Hepatocyte (in vitro differentiated cells): Measurements from ENCODE around the gene A4GNT. TPM values are rescaled to one million over a fixed set of nuclear protein-coding genes. Genes with fewer than 3 reads are reported as not detected.

Source experiments
- DNase-seq: peaks from one replicate; pipeline ENCODE4 v3.0.0-alpha.2; 2016; ENCODE audit warnings: low spot score
- H2AFZ ChIP-seq: fragments of 200-600 bp; sonication (generic); 2 replicates; pipeline ENCODE4 v1.6.0; 2016; ENCODE audit warnings: antibody characterized with exemption, mild to moderate bottlenecking
- H3K27ac ChIP-seq: fragments of 200-600 bp; sonication (generic); 2 replicates; pipeline ENCODE4 v1.5.1; 2016; ENCODE audit warnings: mild to moderate bottlenecking
- H3K27me3 ChIP-seq: fragments of 200-600 bp; sonication (generic); 2 replicates; pipeline ENCODE4 v1.6.1; 2016
- H3K36me3 ChIP-seq: fragments of 200-600 bp; sonication (generic); replicated peaks from 2 replicates; pipeline ENCODE4 v1.5.1; 2016; ENCODE audit warnings: low read depth; ENCODE audit not compliant: insufficient read depth
- H3K4me1 ChIP-seq: fragments of 200-600 bp; sonication (generic); 2 replicates; pipeline ENCODE4 v1.5.1; 2016; ENCODE audit warnings: mild to moderate bottlenecking, moderate library complexity; ENCODE audit not compliant: insufficient read depth
- H3K4me2 ChIP-seq: fragments of 200-600 bp; sonication (generic); 2 replicates; pipeline ENCODE4 v1.6.0; 2016
- H3K4me3 ChIP-seq: fragments of 200-600 bp; sonication (generic); 2 replicates; pipeline ENCODE4 v1.5.1; 2016; ENCODE audit warnings: mild to moderate bottlenecking
- H3K79me2 ChIP-seq: fragments of 200-600 bp; sonication (generic); 2 replicates; pipeline ENCODE4 v1.6.0; 2017; ENCODE audit warnings: mild to moderate bottlenecking
- H3K9me2 ChIP-seq: fragments of 200-600 bp; sonication (generic); replicated peaks from 2 replicates; pipeline ENCODE4 v1.6.0; 2017; ENCODE audit warnings: mild to moderate bottlenecking; ENCODE audit not compliant: insufficient read depth
- H3K9me3 ChIP-seq: fragments of 200-600 bp; sonication (generic); 2 replicates; pipeline ENCODE4 v1.5.1; 2016; ENCODE audit warnings: low read depth, mild to moderate bottlenecking
- H4K20me1 ChIP-seq: fragments of 200-600 bp; sonication (generic); 2 replicates; pipeline ENCODE4 v1.6.0; 2016; ENCODE audit warnings: mild to moderate bottlenecking; ENCODE audit not compliant: insufficient read depth, poor library complexity, severe bottlenecking
- EZH2 ChIP-seq: fragments of 200-600 bp; sonication (generic); IDR thresholded peaks from 2 replicates; pipeline ENCODE4 v1.6.1; 2016; ENCODE audit warnings: antibody characterized with exemption, mild to moderate bottlenecking, borderline replicate concordance
- EZH2phosphoT487 ChIP-seq: fragments of 200-600 bp; sonication (generic); IDR thresholded peaks from one replicate; pipeline ENCODE4 v1.6.1; 2018; ENCODE audit warnings: antibody characterized with exemption, mild to moderate bottlenecking, low read depth, moderate library complexity; ENCODE audit not compliant: unreplicated experiment, severe bottlenecking
- WGBS: methylation state at CpG from one replicate; pipeline ENCODE4 v1.1.6; 2016; ENCODE audit warnings: low lambda C conversion rate; ENCODE audit errors: missing lambda C conversion rate; 5-methylcytosine and 5-hydroxymethylcytosine counted together
- polyA plus RNA-seq: library from polyadenylated mRNA; unstranded; fragments of >200 nt; fragmentation: Nextera tagmentation; extraction: Ambion mirVana; gene quantifications from 2 replicates; pipeline ENCODE4 v1.2.1, GENCODE V29; 2016
- total RNA-seq: library from RNA; depleted of rRNA; stranded (reverse); fragments of >200 nt; gene quantifications from 2 replicates; pipeline ENCODE4 v1.2.3, GENCODE V29; 2014
- TF ChIP-seq, protein P1 (sequence below): fragments of 200-600 bp; sonication (generic); IDR thresholded peaks from 2 replicates; pipeline ENCODE4 v1.5.1; 2016; ENCODE audit warnings: antibody characterized with exemption, mild to moderate bottlenecking; ENCODE audit not compliant: poor library complexity

The A4GNT gene
- total and polyA plus RNA-seq, 2 experiments from 2014 or later = 0.67 TPM; not detected in 1

DNA sequence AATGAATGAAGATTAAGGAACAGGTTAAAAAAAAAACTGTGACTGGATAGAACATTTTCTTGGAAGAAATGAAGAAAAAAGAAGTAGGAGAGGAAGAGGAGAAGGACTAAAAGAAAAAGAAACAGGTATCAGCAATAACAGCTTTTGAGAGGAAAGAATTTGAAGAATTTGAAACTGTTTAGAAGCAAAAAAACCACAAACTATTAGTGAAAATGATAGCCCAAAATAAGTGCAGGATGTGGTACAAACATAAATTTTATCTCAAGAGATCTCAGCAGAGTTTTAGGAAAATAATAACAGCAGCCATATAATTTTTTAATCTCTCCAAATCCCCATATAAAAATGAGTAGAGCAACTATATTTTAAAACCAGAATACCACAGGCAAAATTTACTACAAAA, 8.8 kb upstream of the A4GNT start:
- Histone ChIP-seq H3K79me2 (no peaks in the 10 kb centered on the region), H3K4me3 (no peak overlapping the region), H3K4me2 (no peak overlapping the region), H3K27me3 (no peaks in the 10 kb centered on the region), H3K9me3 (no peaks in the 10 kb centered on the region), H3K36me3 (no peaks in the 10 kb centered on the region), H3K27ac (no peak overlapping the region), H3K4me1 (no peaks in the 10 kb centered on the region), H2AFZ (no peak overlapping the region), H4K20me1 (no peaks in the 10 kb centered on the region), H3K9me2 (no peaks in the 10 kb centered on the region)
- no peak for DNase-seq
- TF ChIP-seq, protein P1, sequence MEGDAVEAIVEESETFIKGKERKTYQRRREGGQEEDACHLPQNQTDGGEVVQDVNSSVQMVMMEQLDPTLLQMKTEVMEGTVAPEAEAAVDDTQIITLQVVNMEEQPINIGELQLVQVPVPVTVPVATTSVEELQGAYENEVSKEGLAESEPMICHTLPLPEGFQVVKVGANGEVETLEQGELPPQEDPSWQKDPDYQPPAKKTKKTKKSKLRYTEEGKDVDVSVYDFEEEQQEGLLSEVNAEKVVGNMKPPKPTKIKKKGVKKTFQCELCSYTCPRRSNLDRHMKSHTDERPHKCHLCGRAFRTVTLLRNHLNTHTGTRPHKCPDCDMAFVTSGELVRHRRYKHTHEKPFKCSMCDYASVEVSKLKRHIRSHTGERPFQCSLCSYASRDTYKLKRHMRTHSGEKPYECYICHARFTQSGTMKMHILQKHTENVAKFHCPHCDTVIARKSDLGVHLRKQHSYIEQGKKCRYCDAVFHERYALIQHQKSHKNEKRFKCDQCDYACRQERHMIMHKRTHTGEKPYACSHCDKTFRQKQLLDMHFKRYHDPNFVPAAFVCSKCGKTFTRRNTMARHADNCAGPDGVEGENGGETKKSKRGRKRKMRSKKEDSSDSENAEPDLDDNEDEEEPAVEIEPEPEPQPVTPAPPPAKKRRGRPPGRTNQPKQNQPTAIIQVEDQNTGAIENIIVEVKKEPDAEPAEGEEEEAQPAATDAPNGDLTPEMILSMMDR = no peak
- TF ChIP-seq EZH2 (no peak), EZH2phosphoT487 (no peak)

DNA sequence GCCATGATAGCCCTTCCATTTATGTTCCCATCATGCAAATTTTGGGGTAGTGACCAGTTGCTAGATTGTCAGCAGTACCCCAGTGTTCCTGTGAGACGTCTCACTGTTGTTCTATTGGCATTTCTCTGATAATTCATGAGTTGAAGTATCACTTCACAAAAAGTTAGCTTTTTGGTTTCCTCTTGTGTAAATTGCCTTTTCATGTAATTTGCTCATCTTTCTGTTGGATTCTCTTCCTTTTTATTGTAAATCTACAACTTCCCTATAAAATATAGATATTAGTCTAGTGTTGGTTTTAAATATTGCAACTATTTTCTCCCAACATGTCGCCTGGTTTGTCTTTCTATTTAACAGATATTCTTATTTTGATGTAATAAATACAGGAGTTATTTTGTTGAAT, 7.5 kb upstream of the A4GNT start:
- no peaks in the 10 kb centered on the region for H4K20me1 ChIP-seq
- DNase-seq = no peak
- H3K27me3 ChIP-seq = no peaks in the 10 kb centered on the region
- H3K9me2 ChIP-seq = no peaks in the 10 kb centered on the region
- TF ChIP-seq, protein P1 = no peak
- TF ChIP-seq EZH2phosphoT487 (no peak), EZH2 (no peak)
- no peak overlapping the region for H3K4me2 ChIP-seq
- no peaks in the 10 kb centered on the region for H3K36me3 ChIP-seq
- no peaks in the 10 kb centered on the region for H3K9me3 ChIP-seq
- no peak overlapping the region for H2AFZ ChIP-seq
- 91% methylated on average over 2 of the region's 2 CpGs for WGBS
- no peak overlapping the region for H3K4me3 ChIP-seq
- H3K27ac ChIP-seq = no peak overlapping the region
- H3K79me2 ChIP-seq = no peaks in the 10 kb centered on the region
- H3K4me1 ChIP-seq = no peaks in the 10 kb centered on the region

DNA sequence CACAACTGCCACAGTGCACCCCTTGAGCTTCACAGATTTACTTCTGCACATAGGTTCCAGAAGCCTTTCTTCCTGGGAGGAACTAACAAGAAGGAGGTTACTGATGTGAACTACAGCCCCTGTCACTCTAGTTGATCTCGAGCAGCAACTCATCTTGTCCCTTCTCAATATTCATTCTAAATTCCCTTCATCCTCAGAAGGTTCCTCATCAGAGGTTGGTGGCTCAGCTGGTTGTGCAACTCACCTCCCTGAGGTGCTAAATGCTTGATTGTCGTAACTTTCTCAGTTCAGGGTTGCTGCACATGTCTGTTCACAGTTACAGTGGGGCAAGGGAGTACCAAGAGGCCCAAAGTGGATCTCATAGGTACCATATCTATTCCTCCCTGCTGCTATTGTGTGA, 5.7 kb upstream of the A4GNT start:
- Histone ChIP-seq H3K27me3 (no peaks in the 10 kb centered on the region), H3K4me2 (no peak overlapping the region), H3K4me1 (no peaks in the 10 kb centered on the region), H2AFZ (no peak overlapping the region), H4K20me1 (no peaks in the 10 kb centered on the region), H3K9me2 (no peaks in the 10 kb centered on the region), H3K27ac (no peak overlapping the region), H3K79me2 (no peaks in the 10 kb centered on the region), H3K9me3 (no peaks in the 10 kb centered on the region), H3K36me3 (no peaks in the 10 kb centered on the region), H3K4me3 (no peak overlapping the region)
- no peak for DNase-seq
- WGBS = 88% methylated on average over 2 of the region's 2 CpGs
- TF ChIP-seq EZH2phosphoT487 (no peak), EZH2 (no peak)
- TF ChIP-seq, protein P1 = no peak

DNA sequence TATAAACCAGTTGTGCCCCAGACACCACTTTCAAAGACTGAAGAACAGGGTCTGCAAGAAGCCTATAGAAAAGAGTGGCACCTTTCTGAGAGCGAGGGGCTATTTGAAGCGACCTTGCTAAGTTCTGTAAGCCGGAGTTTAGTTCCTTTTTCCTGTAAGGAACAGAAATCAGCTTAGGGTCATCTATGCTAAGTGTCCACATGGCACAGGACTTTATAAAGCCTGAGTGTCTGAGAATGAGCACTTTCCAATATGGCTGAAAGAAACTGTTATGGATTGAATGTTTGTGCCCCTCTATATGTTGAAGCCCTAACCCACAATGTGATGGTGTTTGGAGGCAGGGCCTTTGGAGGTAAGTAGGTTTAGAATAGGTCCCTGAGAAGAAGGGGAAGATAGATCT, 4.0 kb upstream of the A4GNT start:
- no peak overlapping the region for H3K27ac ChIP-seq

More for the DNA sequence above, 4.0 kb upstream of the A4GNT start:
- no peak for DNase-seq
- WGBS = 58% methylated on average over 3 of the region's 3 CpGs
- Histone ChIP-seq H3K9me2 (no peaks in the 10 kb centered on the region), H3K36me3 (no peaks in the 10 kb centered on the region), H3K4me2 (no peak overlapping the region), H3K4me1 (no peaks in the 10 kb centered on the region), H2AFZ (no peak overlapping the region), H3K4me3 (no peak overlapping the region), H3K27me3 (no peaks in the 10 kb centered on the region), H3K9me3 (no peaks in the 10 kb centered on the region), H4K20me1 (no peaks in the 10 kb centered on the region), H3K79me2 (no peaks in the 10 kb centered on the region)
- TF ChIP-seq EZH2phosphoT487 (no peak), EZH2 (no peak)
- TF ChIP-seq, protein P1 = no peak
